ENCODE results near the gene VPS41. TPM values are rescaled to one million over a fixed set of nuclear protein-coding genes. Genes with fewer than 3 reads are reported as not detected.

The VPS41 gene
- total RNA-seq, 2 donors from 2014 or later: 39.1 to 52.5 TPM

- H3K27ac ChIP-seq: no peak overlapping the region
Measured at GRCh38 chr7:38851321-38851720, 57.7 kb downstream of the VPS41 start.

GRCh38 chr7:38846280-38846679 lies 62.7 kb downstream of the VPS41 start:
- H3K9me3 ChIP-seq: no peaks in the 10 kb centered on the region
- no peak for DNase-seq (ENCODE audit: low spot score)
- no peak for ATAC-seq (ENCODE audit: insufficient number of reproducible peaks, low FRiP score, low read depth)
- H3K4me1 ChIP-seq (ENCODE audit: control insufficient read depth in 1 of 2, low read depth in 2 of 2): no peaks in the 10 kb centered on the region
- no peaks in the 10 kb centered on the region for H3K27me3 ChIP-seq (replicated peaks; ENCODE audit: insufficient read depth)
- no peak for TF ChIP-seq CTCF (IDR thresholded peaks at IDR 0.05)
- H3K4me3 ChIP-seq: no peak overlapping the region
- H3K36me3 ChIP-seq: no peaks in the 10 kb centered on the region
- no peak overlapping the region for H3K27ac ChIP-seq

More at GRCh38 chr7:38851321-38851720, 57.7 kb downstream of the VPS41 start:
- DNase-seq (ENCODE audit: low spot score) (no peak), ATAC-seq (ENCODE audit: insufficient number of reproducible peaks, low FRiP score, low read depth) (no peak)
- Histone ChIP-seq H3K36me3 (no peaks in the 10 kb centered on the region), H3K27me3 (replicated peaks; ENCODE audit: insufficient read depth) (no peaks in the 10 kb centered on the region), H3K4me1 (ENCODE audit: control insufficient read depth in 1 of 2, low read depth in 2 of 2) (no peaks in the 10 kb centered on the region), H3K4me3 (no peak overlapping the region), H3K9me3 (no peaks in the 10 kb centered on the region)
- no peak for TF ChIP-seq CTCF (IDR thresholded peaks at IDR 0.05)

- ATAC-seq (ENCODE audit: insufficient number of reproducible peaks, low FRiP score, low read depth): no peak
- H3K4me3 ChIP-seq: no peak overlapping the region
- H3K27me3 ChIP-seq (replicated peaks; ENCODE audit: insufficient read depth): no peaks in the 10 kb centered on the region
- no peak for TF ChIP-seq CTCF (IDR thresholded peaks at IDR 0.05)
- no peak for DNase-seq (ENCODE audit: low spot score)
- no peak overlapping the region for H3K27ac ChIP-seq
- no peaks in the 10 kb centered on the region for H3K9me3 ChIP-seq
- H3K36me3 ChIP-seq: no peaks in the 10 kb centered on the region
- H3K4me1 ChIP-seq (ENCODE audit: control insufficient read depth in 1 of 2, low read depth in 2 of 2): peaks cover 0 to 2% of the 10 kb centered on the region in 2 donors
Measured at GRCh38 chr7:38844952-38845563, 63.9 kb downstream of the VPS41 start.

- ATAC-seq (ENCODE audit: insufficient number of reproducible peaks, low FRiP score, low read depth) (no peak), DNase-seq (ENCODE audit: low spot score) (no peak)
- TF ChIP-seq CTCF (IDR thresholded peaks at IDR 0.05): no peak
- H3K4me1 ChIP-seq (ENCODE audit: control insufficient read depth in 1 of 2, low read depth in 2 of 2): peaks cover 0 to 2% of the 10 kb centered on the region in 2 donors
- no peaks in the 10 kb centered on the region for H3K36me3 ChIP-seq
- no peaks in the 10 kb centered on the region for H3K27me3 ChIP-seq (replicated peaks; ENCODE audit: insufficient read depth)
- H3K27ac ChIP-seq: no peak overlapping the region
- H3K4me3 ChIP-seq: no peak overlapping the region
- no peaks in the 10 kb centered on the region for H3K9me3 ChIP-seq
Measured at GRCh38 chr7:38842746-38843145, 66.2 kb downstream of the VPS41 start.

GRCh38 chr7:38840736-38841460 lies 68.1 kb downstream of the VPS41 start:
- Histone ChIP-seq H3K4me1 (ENCODE audit: control insufficient read depth in 1 of 2, low read depth in 2 of 2) (peaks cover 0 to 2% of the 10 kb centered on the region in 2 donors), H3K27me3 (replicated peaks; ENCODE audit: insufficient read depth) (no peaks in the 10 kb centered on the region), H3K27ac (no peak overlapping the region), H3K36me3 (no peaks in the 10 kb centered on the region), H3K4me3 (no peak overlapping the region), H3K9me3 (no peaks in the 10 kb centered on the region)
- ATAC-seq (ENCODE audit: insufficient number of reproducible peaks, low FRiP score, low read depth): no peak
- TF ChIP-seq CTCF (IDR thresholded peaks at IDR 0.05): no peak
- DNase-seq (ENCODE audit: low spot score): no peak

Data from thoracic aorta (tissue), 2 donors.